H1 (cell line): ENCODE results near the gene FGFR2. TPM values are rescaled to one million over a fixed set of nuclear protein-coding genes. Genes with fewer than 3 reads are reported as not detected.

Experiments used
- polyA plus RNA-seq, 7 experiments: library from polyadenylated mRNA; depleted of rRNA in 3 of 7; stranded (reverse) in 5 of 7; unstranded in 2 of 7; fragments of >200 nt in 5 of 7; fragments of 200-250 nt in 2 of 7; gene quantifications; 1 replicate in 5 of 7; 2 replicates in 1 of 7; 4 replicates in 1 of 7; pipeline versions ENCODE4 v1.2.1 to v1.2.3, GENCODE V29; 2011 to 2013; ENCODE audit warnings: missing spikeins in 2 of 7, mixed read lengths in 2 of 7
- total RNA-seq: library from RNA; stranded (reverse); fragmentation: NEBNext Ultra II Directional; extraction: Animal tissue kit (Norgen Biotek cat#: 25700); gene quantifications from 2 replicates; pipeline ENCODE4 v1.2.1, GENCODE V29; 2021
- TF ChIP-seq, protein P1 (sequence below): fragments of 300-600 bp; sonication (generic); IDR thresholded peaks from 2 replicates; pipeline ENCODE4 v1.7.1; 2012; ENCODE audit warnings: low read length, moderate library complexity, mild to moderate bottlenecking, inconsistent platforms; ENCODE audit not compliant: insufficient replicate concordance

The FGFR2 gene
- total and polyA plus RNA-seq, 2 of the 8 experiments (the other 6 are each of a cell fraction or from before 2014, with no cell fraction given): 50.2 to 81.2 TPM

DNA sequence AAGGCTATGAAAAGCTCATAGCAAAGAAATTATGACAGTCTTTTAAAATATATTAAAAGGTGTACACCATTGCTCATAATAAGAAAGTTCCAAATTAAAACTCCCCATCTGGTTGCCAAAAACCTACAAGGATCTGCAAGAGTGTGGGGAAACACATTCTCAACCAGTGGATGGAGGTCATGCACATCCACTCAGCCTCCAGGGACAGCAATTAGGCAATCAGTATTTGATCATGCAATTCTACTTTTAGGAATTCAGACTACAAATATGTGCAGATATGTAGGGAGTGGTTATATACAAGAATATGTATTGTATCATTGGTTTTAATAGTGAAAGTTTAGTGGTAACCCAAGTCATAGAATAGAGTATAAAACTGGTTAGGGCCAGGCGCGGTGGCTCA is 157.8 kb downstream of the FGFR2 start (continued):
- TF ChIP-seq, protein P1, sequence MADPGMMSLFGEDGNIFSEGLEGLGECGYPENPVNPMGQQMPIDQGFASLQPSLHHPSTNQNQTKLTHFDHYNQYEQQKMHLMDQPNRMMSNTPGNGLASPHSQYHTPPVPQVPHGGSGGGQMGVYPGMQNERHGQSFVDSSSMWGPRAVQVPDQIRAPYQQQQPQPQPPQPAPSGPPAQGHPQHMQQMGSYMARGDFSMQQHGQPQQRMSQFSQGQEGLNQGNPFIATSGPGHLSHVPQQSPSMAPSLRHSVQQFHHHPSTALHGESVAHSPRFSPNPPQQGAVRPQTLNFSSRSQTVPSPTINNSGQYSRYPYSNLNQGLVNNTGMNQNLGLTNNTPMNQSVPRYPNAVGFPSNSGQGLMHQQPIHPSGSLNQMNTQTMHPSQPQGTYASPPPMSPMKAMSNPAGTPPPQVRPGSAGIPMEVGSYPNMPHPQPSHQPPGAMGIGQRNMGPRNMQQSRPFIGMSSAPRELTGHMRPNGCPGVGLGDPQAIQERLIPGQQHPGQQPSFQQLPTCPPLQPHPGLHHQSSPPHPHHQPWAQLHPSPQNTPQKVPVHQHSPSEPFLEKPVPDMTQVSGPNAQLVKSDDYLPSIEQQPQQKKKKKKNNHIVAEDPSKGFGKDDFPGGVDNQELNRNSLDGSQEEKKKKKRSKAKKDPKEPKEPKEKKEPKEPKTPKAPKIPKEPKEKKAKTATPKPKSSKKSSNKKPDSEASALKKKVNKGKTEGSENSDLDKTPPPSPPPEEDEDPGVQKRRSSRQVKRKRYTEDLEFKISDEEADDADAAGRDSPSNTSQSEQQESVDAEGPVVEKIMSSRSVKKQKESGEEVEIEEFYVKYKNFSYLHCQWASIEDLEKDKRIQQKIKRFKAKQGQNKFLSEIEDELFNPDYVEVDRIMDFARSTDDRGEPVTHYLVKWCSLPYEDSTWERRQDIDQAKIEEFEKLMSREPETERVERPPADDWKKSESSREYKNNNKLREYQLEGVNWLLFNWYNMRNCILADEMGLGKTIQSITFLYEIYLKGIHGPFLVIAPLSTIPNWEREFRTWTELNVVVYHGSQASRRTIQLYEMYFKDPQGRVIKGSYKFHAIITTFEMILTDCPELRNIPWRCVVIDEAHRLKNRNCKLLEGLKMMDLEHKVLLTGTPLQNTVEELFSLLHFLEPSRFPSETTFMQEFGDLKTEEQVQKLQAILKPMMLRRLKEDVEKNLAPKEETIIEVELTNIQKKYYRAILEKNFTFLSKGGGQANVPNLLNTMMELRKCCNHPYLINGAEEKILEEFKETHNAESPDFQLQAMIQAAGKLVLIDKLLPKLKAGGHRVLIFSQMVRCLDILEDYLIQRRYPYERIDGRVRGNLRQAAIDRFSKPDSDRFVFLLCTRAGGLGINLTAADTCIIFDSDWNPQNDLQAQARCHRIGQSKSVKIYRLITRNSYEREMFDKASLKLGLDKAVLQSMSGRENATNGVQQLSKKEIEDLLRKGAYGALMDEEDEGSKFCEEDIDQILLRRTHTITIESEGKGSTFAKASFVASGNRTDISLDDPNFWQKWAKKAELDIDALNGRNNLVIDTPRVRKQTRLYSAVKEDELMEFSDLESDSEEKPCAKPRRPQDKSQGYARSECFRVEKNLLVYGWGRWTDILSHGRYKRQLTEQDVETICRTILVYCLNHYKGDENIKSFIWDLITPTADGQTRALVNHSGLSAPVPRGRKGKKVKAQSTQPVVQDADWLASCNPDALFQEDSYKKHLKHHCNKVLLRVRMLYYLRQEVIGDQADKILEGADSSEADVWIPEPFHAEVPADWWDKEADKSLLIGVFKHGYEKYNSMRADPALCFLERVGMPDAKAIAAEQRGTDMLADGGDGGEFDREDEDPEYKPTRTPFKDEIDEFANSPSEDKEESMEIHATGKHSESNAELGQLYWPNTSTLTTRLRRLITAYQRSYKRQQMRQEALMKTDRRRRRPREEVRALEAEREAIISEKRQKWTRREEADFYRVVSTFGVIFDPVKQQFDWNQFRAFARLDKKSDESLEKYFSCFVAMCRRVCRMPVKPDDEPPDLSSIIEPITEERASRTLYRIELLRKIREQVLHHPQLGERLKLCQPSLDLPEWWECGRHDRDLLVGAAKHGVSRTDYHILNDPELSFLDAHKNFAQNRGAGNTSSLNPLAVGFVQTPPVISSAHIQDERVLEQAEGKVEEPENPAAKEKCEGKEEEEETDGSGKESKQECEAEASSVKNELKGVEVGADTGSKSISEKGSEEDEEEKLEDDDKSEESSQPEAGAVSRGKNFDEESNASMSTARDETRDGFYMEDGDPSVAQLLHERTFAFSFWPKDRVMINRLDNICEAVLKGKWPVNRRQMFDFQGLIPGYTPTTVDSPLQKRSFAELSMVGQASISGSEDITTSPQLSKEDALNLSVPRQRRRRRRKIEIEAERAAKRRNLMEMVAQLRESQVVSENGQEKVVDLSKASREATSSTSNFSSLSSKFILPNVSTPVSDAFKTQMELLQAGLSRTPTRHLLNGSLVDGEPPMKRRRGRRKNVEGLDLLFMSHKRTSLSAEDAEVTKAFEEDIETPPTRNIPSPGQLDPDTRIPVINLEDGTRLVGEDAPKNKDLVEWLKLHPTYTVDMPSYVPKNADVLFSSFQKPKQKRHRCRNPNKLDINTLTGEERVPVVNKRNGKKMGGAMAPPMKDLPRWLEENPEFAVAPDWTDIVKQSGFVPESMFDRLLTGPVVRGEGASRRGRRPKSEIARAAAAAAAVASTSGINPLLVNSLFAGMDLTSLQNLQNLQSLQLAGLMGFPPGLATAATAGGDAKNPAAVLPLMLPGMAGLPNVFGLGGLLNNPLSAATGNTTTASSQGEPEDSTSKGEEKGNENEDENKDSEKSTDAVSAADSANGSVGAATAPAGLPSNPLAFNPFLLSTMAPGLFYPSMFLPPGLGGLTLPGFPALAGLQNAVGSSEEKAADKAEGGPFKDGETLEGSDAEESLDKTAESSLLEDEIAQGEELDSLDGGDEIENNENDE: no peak
